KOPT-K1 (cell line): Measurements from ENCODE around the gene KCNJ6.
"Not testable (repeated sequence)": the region's sequence is repeated elsewhere in the genome, so short reads cannot be mapped to it uniquely, and the experiment has no call there.

Experiments used
- H3K27ac ChIP-seq: fragments of 200-600 bp; sonication (generic); 2 replicates; pipeline ENCODE4 v1.5.1; 2016; ENCODE audit warnings: antibody characterized with exemption, mild to moderate bottlenecking, low read depth, low read length; ENCODE audit not compliant: poor library complexity, severe bottlenecking
- H3K36me3 ChIP-seq: fragments of 200-600 bp; sonication (generic); 2 replicates; pipeline ENCODE4 v1.5.1; 2017; ENCODE audit warnings: antibody characterized with exemption, mild to moderate bottlenecking, low read length, moderate library complexity; ENCODE audit not compliant: insufficient read depth
- H3K9me3 ChIP-seq: fragments of 200-600 bp; sonication (generic); 2 replicates; pipeline ENCODE4 v1.5.1; 2017; ENCODE audit warnings: antibody characterized with exemption, low read length, mild to moderate bottlenecking; ENCODE audit not compliant: insufficient read depth, poor library complexity, severe bottlenecking

Gene KCNJ6

DNA sequence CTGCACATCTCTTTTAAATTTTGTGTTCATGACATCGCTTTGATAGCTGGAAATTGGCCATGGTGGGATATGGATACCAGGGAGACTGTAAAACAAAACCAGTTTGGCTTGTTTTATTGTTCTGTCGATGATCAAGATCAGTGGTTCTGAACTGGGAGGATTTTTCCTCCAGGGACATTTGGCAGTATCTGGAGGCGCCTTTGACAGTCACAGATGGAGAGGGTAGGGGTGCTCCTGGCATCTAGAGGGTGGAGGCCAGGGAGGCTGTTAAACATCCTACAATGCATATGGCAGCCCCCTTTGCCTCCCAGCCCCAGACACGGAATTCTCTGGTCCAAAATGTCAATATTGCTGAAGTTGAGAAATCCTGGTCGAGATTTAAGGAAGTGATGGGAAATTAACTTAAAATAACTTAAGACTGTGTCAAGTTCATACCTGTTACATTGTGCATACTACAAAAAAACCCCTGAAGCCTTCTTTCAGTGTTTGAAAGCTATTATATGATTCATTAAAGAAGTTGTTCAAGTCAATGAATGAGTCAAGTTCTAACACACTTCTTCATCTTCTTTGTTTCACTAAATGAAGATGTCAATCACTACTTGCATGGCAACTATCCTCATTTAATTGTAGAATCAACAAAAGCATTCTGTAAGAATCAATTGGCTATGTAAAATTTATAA is 150.9 kb downstream of the KCNJ6 start:
- Histone ChIP-seq H3K36me3 (no peaks in the 10 kb centered on the region), H3K9me3 (no peaks in the 10 kb centered on the region), H3K27ac (no peak overlapping the region)

DNA sequence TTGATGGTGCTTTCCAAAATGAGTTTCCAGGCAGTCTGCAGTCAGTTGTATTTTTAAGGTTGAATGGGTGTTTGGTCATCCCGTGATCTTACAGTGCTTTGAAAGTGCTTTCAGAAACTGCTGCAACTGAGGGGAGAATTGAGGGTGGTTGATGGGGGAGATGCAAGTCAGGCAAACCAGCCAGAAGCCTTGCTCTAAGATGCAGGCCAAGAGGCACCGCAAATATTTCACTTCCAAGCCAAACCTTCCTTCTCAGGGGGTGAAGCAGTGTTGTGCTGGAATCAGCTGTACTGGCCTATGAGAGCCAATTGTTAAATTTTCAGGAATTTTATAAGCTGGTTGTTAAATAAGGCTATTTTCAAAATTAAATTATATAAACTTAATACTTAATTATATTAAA is 151.6 kb downstream of the KCNJ6 start:
- no peaks in the 10 kb centered on the region for H3K9me3 ChIP-seq

DNA sequence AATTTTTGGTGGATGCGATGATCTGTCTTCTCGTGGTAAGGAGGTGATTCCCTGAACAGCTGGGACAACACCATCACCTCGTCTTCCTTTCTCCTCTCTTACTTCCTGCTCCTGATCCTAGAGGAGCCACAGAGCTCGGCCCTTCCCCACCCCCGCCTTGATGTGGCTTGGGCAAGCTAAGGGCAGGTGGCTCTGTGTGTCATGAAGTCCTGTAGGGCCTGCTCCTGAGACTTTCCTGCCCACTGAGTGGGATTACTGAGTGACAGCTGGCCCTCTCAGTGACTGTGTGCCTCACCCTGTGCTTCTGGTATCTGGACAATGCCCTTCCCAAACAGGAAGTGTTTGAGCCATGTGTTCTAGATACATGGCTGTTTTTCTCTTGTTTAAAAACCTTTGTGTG is 153.0 kb downstream of the KCNJ6 start:
- H3K27ac ChIP-seq: no peak overlapping the region
- H3K9me3 ChIP-seq: no peaks in the 10 kb centered on the region
- no peaks in the 10 kb centered on the region for H3K36me3 ChIP-seq

More for the DNA sequence above, 151.6 kb downstream of the KCNJ6 start:
- no peak overlapping the region for H3K27ac ChIP-seq
- no peaks in the 10 kb centered on the region for H3K36me3 ChIP-seq

DNA sequence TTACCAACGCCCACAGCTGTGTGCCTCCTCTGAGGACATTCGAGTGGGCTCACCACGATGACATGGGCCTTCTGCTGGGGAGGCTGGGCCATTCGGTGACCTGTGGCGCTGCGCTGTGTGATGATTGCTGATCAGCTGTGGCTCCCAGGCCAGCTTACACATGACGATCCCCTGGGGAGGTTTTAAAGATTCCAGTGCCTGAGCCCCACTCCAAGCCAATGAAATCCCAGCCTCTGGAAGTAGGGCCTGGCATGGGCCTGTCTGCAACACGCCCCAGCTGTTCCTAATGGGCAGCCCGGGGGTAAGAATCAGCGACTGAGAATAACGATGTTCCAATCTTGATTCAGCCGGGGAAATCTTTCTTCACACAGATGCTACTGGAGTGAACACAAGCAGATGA is 153.7 kb downstream of the KCNJ6 start:
- no peaks in the 10 kb centered on the region for H3K36me3 ChIP-seq
- no peak overlapping the region for H3K27ac ChIP-seq
- no peaks in the 10 kb centered on the region for H3K9me3 ChIP-seq

DNA sequence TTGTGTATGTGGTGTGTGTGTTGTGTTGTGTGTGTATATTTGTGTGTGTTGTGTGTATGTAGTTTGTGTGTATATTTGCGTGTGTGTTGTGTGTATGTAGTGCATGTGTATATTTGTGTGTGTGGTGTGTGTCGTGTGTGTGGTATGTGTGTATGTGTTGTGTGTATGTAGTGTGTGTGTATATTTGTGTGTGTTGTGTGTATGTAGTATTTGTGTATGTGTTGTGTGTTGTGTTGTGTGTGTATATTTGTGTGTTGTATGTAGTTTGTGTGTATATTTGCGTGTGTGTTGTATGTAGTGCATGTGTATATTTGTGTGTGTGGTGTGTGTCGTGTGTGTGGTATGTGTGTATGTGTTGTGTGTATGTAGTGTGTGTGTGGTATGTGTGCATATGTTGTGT is 154.9 kb downstream of the KCNJ6 start:
- not testable (repeated sequence) for H3K9me3 ChIP-seq, H3K36me3 ChIP-seq, H3K27ac ChIP-seq

DNA sequence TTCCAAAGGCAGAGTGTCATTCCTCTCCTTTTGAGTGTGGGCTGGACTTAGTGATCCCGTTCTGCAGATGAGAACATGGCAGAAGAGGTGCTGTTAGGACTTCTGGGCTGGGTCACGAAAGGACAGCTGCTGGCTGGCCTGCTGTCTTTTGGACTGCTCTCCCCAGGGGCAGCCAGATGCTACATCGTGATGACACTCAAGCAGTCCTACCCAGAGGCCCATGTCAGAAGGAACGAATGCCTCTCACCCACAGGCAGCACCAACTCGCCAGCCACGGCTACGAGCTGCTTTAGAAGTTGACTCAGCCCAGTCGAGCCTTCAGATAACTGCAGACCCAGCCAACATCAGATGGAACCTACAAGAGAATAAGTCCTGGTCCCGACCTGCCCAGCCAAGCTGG is 156.5 kb downstream of the KCNJ6 start:
- H3K27ac ChIP-seq: no peak overlapping the region
- H3K9me3 ChIP-seq: no peaks in the 10 kb centered on the region
- H3K36me3 ChIP-seq: no peaks in the 10 kb centered on the region

DNA sequence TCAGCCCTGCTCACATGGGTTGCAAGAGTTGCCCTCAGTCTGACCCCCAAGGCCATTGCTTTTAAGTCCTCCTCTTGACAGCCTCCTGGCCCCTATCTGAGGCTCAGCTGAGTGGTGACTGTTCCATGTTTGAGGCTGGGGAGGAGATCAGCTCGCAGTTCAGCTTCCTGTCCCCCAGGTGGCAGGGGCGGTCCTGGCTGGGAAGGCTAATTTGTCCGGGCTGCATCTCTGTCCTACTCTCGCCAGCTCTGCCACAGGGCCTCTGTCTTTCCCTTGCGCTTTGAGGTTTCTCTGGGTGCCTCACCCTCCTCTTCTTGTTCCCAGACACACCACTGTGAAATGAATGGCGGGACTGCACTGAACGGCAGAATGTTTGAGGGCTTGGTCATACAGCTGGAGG is 157.3 kb downstream of the KCNJ6 start:
- no peaks in the 10 kb centered on the region for H3K36me3 ChIP-seq
- H3K9me3 ChIP-seq: no peaks in the 10 kb centered on the region
- H3K27ac ChIP-seq: no peak overlapping the region

DNA sequence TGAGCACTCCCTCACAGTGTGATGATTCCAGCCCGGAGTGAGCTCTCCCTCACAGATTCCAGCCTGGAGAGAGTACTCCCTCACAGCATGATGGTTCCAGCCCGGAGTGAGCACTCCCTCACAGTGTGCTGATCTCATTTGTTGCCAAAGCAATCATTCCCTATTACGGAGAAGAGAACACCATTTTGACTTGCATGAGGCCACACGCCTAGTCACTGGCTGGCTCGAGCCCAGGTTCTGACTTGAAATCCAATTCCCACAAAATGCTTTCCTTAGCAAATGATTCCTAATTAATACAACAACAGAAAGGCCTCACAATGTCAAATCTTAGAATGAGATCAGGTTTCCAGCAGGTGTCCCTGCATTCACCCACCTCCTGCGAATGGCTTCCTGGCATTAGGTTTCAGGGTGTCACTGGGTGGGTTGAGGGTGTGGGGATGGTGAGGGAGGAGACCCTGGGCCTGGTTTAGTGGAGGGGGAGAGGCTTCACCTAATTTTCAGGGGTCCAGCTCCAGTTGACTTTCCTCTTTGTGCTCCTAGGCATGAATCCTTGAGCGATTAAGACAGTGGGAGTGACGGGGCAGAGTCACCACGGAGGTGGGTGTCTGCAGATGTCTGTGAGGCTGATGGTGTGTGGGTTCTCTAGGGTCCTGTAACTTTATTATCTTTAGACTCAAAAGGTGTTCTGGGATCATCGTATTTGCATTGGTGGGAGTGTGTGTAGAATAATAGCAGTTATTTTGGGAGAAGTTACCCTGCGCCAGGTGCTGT is 158.5 kb downstream of the KCNJ6 start:
- Histone ChIP-seq H3K36me3 (no peaks in the 10 kb centered on the region), H3K27ac (no peak overlapping the region), H3K9me3 (no peaks in the 10 kb centered on the region)

DNA sequence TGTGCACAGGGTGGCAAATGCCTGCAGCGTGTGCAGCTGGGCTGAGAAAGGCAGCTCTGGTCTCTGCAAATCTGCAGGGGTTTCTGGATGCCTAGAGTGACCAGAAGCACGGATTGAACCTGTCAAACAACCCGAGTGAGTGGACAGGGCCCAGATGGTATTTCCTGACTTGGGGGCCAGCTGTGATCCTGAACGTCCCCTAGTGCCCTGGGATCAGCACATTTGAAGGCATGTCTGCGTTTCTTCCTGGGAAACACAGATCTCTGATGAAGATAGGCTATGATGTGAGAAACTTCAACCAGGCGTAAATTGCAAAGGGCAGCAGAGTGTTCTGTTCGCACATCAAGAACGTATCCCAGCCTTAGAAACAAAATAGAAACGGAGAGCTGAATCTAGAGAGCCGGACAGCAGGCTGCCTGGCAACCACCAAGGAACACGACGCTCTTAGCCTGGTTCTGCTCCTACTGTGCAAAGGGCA is 163.1 kb downstream of the KCNJ6 start:
- Histone ChIP-seq H3K9me3 (no peaks in the 10 kb centered on the region), H3K36me3 (no peaks in the 10 kb centered on the region), H3K27ac (no peak overlapping the region)

DNA sequence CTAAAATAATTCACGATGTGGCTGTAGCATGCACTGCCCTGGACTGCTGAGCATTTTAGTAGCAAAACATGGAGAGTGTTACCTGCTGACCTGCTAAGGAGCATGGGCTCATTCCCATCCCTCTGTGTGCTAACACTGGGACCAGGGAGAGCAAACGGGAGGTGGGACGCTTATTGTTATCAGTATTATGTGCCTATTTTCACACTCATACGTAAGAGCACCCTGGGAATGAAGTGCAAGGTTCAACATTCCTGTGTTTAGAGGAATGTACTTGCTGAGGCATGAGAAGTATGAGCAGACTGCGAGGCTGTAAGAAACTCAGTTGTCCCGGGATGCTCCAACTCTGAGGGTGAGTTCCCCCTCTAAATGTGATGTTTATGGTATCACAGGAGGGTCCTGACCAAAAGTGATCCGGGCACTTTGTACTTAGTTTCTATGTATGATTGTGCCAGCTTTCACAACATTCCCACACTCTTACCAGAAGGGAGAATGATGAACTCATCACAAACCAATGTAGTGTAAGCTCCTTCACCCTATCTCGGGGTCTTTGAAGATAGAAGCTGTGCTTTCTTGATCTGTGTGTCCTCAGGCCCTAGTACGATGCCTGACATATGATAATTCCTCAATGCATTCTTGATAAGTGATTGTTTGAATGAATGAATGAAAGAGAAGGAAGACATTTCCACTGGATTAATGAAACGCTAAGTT is 164.8 kb downstream of the KCNJ6 start:
- no peaks in the 10 kb centered on the region for H3K9me3 ChIP-seq

DNA sequence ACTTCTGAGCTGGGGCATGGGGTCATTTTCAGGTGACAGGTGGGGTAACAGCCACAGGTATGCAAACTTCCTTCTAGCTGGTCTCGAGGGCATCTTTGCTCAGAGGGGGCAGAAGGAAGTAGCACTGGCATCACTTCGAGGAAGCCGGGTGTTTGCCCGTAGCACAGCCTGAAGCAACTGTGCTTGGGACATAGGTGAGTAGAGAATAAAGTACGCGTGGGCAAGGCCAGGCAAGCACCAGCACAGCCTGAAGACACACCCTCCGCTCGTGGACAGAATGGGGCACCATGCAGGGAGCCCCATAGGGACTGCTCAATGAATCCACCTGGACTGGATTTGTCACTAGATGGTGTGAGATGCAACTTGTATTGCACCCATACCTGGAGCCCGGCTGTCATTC is 167.1 kb downstream of the KCNJ6 start:
- Histone ChIP-seq H3K9me3 (no peaks in the 10 kb centered on the region), H3K36me3 (no peaks in the 10 kb centered on the region), H3K27ac (no peak overlapping the region)

More for the DNA sequence above, 164.8 kb downstream of the KCNJ6 start:
- H3K36me3 ChIP-seq: no peaks in the 10 kb centered on the region
- H3K27ac ChIP-seq: no peak overlapping the region

DNA sequence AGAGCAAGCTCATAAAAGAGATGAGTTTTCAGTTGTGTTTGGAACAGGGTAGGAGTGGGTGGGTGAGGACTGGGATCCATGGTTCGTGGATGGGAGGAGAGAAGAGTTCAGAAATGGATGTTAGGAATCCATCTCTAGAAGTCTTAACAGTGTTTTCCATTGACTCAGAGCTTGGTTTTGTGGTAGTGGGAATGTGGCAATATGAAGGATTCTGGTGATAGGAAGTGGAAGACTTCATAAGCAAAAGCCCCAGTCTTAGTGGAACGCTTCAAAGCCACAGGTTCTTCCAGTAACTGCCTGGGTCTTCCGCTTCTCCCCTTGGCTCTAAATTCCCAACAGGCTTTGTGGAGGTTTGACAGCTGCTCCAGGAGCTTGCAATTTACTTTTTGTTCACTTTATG is 167.9 kb downstream of the KCNJ6 start:
- H3K27ac ChIP-seq: no peak overlapping the region
- no peaks in the 10 kb centered on the region for H3K9me3 ChIP-seq
- no peaks in the 10 kb centered on the region for H3K36me3 ChIP-seq

DNA sequence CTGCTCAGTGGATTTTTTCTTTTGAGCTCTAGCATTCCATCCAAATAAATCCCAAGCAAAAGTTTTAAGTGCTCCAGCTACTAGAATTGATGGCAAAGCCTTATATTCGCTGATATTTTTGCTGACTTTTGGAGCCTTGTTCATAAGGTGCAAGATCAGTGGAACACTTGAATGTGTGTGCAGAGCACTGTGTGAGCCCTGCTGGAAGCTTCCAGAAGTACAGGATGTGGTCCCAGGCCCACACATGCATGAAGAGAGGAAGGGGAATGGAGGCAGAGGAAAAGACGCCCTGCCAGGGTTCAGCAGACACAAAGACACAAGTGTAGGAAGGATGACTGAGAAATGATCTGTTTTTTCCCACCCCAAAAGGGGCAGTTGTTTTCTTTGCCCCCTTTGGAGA is 169.4 kb downstream of the KCNJ6 start:
- Histone ChIP-seq H3K9me3 (no peaks in the 10 kb centered on the region), H3K27ac (no peak overlapping the region), H3K36me3 (no peaks in the 10 kb centered on the region)

DNA sequence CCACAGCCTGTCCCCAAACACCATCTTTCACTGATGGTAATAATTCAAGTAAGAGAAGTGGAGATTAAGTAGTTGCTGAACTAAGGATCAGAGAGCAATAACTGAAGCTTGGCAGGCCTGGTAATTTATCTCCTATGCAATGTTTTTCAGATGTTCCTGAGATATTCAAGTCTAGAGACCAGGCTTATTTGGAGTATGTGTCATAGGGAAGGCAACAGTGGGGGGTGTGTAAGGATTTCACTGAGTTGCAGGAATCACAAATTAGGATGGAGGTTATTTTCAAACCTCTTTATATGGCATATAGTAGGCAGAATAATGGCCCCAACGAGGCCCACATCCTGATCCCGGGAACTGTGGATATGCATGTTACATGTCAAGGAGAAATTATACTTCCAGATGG is 171.7 kb downstream of the KCNJ6 start:
- Histone ChIP-seq H3K27ac (no peak overlapping the region), H3K36me3 (no peaks in the 10 kb centered on the region), H3K9me3 (no peaks in the 10 kb centered on the region)

DNA sequence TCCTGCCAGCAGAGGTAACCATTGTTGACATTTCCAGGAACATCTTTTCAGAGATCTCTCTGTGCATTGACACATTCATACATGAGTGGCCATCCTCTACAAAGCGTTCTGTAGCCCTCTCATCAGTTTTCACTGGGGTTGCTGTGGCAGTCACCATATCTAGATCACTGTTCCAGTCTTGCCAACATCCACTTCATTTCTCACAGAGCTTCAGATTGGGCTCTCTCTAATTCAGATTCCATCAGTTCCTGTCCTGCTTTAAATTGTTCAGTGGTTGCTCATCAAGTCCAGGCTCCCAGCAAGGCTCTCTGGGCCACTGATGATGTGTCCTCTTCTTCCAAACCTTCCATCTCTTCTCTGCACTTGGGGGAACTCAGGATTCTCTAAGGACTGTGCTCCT is 173.7 kb downstream of the KCNJ6 start:
- Histone ChIP-seq H3K36me3 (no peaks in the 10 kb centered on the region), H3K9me3 (no peaks in the 10 kb centered on the region), H3K27ac (no peak overlapping the region)
